Mucosa of rectum (tissue), 2 donors: ENCODE data around the gene IFNL1.
"Not testable (repeated sequence)": the region's sequence is repeated elsewhere in the genome, so short reads cannot be mapped to it uniquely, and the experiment has no call there.

Experiments used
- H3K27ac ChIP-seq, 2 donors: one replicate each; pipeline ENCODE4 v1.7.0; 2013; ENCODE audit warnings: inconsistent platforms in 2 of 2, low read depth in 2 of 2, low read length in 2 of 2
- H3K27me3 ChIP-seq, 2 donors: one replicate each; pipeline ENCODE4 v1.7.0; 2013; ENCODE audit warnings: low read length in 2 of 2; ENCODE audit not compliant: control insufficient read depth in 2 of 2, insufficient read depth in 2 of 2
- H3K36me3 ChIP-seq, 2 donors: one replicate each; pipeline ENCODE4 v1.7.0; 2013; ENCODE audit warnings: low read length in 2 of 2; ENCODE audit not compliant: control insufficient read depth in 2 of 2, insufficient read depth in 2 of 2
- H3K4me1 ChIP-seq, 2 donors: one replicate each; pipeline ENCODE4 v1.7.0; 2013; ENCODE audit warnings: low read length in 2 of 2, mild to moderate bottlenecking in 1 of 2; ENCODE audit not compliant: control insufficient read depth in 2 of 2, insufficient read depth in 2 of 2
- H3K4me3 ChIP-seq, 2 donors: one replicate each; pipeline ENCODE4 v1.7.0; 2013; ENCODE audit warnings: low read length in 2 of 2
- H3K9ac ChIP-seq, 2 donors: one replicate each; pipeline ENCODE4 v1.7.0; 2013; ENCODE audit warnings: low read length in 2 of 2, low read depth in 1 of 2, mild to moderate bottlenecking in 1 of 2
- H3K9me3 ChIP-seq, 2 donors: one replicate each; pipeline ENCODE4 v1.7.0; 2013; ENCODE audit warnings: low read length in 2 of 2; ENCODE audit not compliant: control insufficient read depth in 2 of 2
- donor health status: healthy.
- donor health status: Normal muscosa, but diverticular disease.

The IFNL1 gene

GRCh38 chr19:39307822-39308530 lies 11.8 kb downstream of the IFNL1 start:
- Histone ChIP-seq H3K27ac (no peak overlapping the region), H3K4me3 (no peak overlapping the region), H3K4me1 (peaks cover 0 to 2% of the 10 kb centered on the region in 2 donors), H3K9me3 (no peaks in the 10 kb centered on the region), H3K9ac (no peak overlapping the region), H3K36me3 (no peaks in the 10 kb centered on the region), H3K27me3 (peaks cover 5 to 11% of the 10 kb centered on the region in 2 donors)

DNA sequence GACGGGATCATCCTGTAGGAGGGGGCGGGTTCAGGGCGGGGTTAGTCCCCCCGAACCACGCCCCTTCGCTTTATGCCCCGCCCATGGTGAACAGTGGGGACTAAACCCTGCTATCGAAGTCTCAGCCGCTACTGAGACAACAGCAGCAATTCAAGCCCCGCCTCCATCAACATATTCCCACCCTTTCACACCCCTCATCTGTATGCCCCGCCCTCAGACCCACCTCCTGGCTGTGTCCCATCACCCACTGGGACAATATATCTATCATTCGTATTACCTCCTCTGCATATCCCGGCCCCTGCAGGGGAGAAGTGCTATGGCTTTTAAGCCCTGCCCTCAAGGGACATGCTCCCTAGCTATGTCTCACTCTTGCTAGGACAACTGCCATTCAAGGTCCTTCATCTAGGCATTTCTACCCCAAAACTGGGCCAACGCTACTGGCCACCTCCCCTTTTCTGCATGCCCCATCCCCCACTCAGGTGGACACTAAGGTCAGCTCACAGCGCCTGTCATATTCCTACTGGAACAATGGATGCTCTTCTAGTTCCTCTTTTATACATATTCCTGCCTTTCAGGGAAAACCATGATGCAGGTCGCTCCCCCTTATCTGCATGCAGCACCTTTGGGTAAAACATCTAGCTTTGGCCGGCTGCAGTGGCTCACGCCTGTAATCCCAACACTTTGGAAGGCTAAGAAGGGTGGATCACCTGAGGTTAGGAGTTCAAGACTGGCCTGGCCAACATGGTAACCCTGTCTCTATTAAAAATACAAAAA lies 12.5 kb downstream of the IFNL1 start:
- Histone ChIP-seq H3K9ac (no peak overlapping the region), H3K36me3 (no peaks in the 10 kb centered on the region), H3K27ac (no peak overlapping the region), H3K4me1 (peaks cover 0 to 2% of the 10 kb centered on the region in 2 donors), H3K4me3 (no peak overlapping the region), H3K27me3 (peaks cover 5 to 11% of the 10 kb centered on the region in 2 donors), H3K9me3 (no peaks in the 10 kb centered on the region)

- H3K36me3 ChIP-seq, H3K4me3 ChIP-seq, H3K9ac ChIP-seq, H3K27ac ChIP-seq, H3K9me3 ChIP-seq, H3K4me1 ChIP-seq: not testable (repeated sequence)
- peaks cover 5 to 11% of the 10 kb centered on the region in 2 donors for H3K27me3 ChIP-seq
Observed at GRCh38 chr19:39309305-39309670, 13.1 kb downstream of the IFNL1 start.

DNA sequence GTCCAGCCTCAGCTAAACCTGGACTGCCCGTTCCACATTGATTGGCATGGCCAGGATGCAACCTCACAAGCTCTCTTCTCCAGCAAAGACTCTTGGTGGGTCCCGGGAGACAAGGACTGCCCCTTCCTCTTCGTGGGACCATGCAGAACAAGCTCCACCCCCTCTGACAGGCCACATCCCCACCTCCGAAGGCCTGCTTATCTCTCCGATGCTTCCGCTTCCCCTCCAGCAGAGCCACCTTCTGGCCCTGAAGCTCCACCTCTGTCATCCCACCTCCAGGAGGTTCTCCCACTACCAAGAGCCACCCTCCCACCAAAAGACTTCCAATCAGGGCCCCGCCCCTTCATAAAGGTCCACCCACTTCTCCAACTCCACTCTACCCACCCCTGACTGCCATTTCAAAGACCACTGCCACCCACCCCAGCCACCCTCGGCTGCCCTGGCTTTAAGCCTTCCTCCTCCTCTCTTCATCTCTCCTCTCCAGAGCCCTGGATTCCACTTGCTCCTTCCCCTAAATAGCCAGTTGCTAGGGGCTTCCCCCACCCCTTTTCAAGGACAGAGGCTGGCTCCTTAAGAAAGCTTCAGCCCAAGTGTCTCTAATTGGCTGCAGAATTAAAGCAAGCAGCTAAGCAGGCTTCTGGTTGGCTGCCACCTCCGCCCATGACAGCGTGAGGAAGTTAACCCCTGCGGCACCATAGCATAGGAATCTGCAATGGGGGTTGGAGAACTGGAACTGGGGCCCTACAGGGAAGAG lies 14.5 kb downstream of the IFNL1 start:
- peaks cover 5 to 11% of the 10 kb centered on the region in 2 donors for H3K27me3 ChIP-seq
- H3K9me3 ChIP-seq, result no peaks in the 10 kb centered on the region
- no peak overlapping the region for H3K9ac ChIP-seq
- H3K36me3 ChIP-seq, result no peaks in the 10 kb centered on the region
- H3K4me3 ChIP-seq, result no peak overlapping the region
- no peak overlapping the region for H3K27ac ChIP-seq
- peaks cover 0 to 2% of the 10 kb centered on the region in 2 donors for H3K4me1 ChIP-seq

DNA sequence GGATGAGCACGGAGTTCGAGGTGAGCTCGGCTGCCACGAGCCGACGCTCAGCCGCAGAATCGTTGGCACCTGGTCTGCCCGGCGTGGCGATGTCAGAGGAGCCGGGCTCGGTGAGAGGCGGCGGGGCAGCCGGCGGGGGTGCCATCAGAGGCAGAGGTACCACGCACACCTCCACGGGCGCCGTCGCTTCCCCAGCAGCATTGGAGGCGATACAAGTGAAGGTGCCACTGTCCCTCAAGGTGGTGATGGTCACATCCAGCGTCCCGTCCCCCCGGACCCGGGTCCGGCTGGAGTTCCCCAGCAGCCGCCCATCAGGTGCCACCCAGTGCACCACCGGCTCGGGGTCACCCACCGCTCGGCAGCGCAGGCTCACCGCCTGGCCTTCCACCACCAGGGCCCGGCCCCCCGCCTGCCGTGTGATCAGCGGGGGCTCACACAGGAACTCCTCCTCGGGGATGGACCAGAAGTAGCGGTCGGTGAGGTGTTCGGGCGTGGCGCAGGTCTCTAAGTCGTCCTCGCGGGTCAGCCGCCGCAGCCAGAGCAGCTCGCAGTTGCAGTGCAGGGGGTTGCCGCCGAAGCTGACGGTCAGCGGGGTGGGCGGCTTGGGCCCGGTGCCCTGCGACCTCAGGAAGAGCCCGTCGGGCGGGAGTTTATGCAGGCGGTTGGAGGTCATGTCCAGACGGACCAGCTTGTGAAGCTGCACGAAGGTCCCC lies 18.0 kb downstream of the IFNL1 start:
- no peaks in the 10 kb centered on the region for H3K36me3 ChIP-seq
- H3K4me3 ChIP-seq, result no peak overlapping the region
- H3K9me3 ChIP-seq, result no peaks in the 10 kb centered on the region
- H3K9ac ChIP-seq, result no peak overlapping the region
- H3K4me1 ChIP-seq, result no peaks in the 10 kb centered on the region
- H3K27ac ChIP-seq, result no peak overlapping the region
- peaks cover 0 to 3% of the 10 kb centered on the region in 2 donors for H3K27me3 ChIP-seq

DNA sequence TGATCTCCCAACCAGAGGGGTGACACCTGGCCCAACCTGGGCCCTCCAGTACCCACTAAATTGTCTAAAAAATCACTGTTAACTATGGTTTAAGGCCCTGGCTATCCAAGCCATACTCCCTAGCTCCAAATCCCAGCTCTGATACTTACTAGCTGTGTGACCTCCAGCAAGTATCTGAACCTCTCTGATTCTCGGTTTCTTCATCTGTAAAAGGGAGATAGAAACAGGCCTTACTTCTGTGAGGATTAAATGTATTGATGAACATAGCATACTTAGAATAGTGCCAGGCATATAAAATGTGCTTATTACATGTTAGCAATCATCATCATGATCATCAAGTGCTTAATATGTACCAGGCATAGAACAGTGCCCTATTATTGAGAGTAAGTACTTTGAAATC lies 19.7 kb downstream of the IFNL1 start:
- no peak overlapping the region for H3K4me3 ChIP-seq
- no peak overlapping the region for H3K9ac ChIP-seq
- H3K27ac ChIP-seq, result no peak overlapping the region
- H3K9me3 ChIP-seq, result no peaks in the 10 kb centered on the region
- no peaks in the 10 kb centered on the region for H3K36me3 ChIP-seq
- H3K4me1 ChIP-seq, result no peaks in the 10 kb centered on the region
- H3K27me3 ChIP-seq, result peaks cover 0 to 7% of the 10 kb centered on the region in 2 donors

- no peak overlapping the region for H3K27ac ChIP-seq
- H3K4me3 ChIP-seq, result no peak overlapping the region
- peaks cover 0 to 7% of the 10 kb centered on the region in 2 donors for H3K27me3 ChIP-seq
- no peaks in the 10 kb centered on the region for H3K9me3 ChIP-seq
- H3K36me3 ChIP-seq, result no peaks in the 10 kb centered on the region
- no peak overlapping the region for H3K9ac ChIP-seq
- no peaks in the 10 kb centered on the region for H3K4me1 ChIP-seq
Observed at GRCh38 chr19:39316627-39317321, 20.6 kb downstream of the IFNL1 start.

GRCh38 chr19:39317476-39317875 lies 21.3 kb downstream of the IFNL1 start:
- H3K4me3 ChIP-seq, result no peak overlapping the region
- peaks cover 0 to 7% of the 10 kb centered on the region in 2 donors for H3K27me3 ChIP-seq
- H3K36me3 ChIP-seq, result no peaks in the 10 kb centered on the region
- H3K9ac ChIP-seq, result no peak overlapping the region
- no peaks in the 10 kb centered on the region for H3K9me3 ChIP-seq
- H3K4me1 ChIP-seq, result no peaks in the 10 kb centered on the region
- H3K27ac ChIP-seq, result no peak overlapping the region

GRCh38 chr19:39318071-39318470 lies 21.9 kb downstream of the IFNL1 start:
- Histone ChIP-seq H3K9ac (no peak overlapping the region), H3K36me3 (no peaks in the 10 kb centered on the region), H3K4me1 (no peaks in the 10 kb centered on the region), H3K4me3 (no peak overlapping the region), H3K27ac (no peak overlapping the region), H3K27me3 (peaks cover 0 to 7% of the 10 kb centered on the region in 2 donors), H3K9me3 (no peaks in the 10 kb centered on the region)
